Measurements from ENCODE around the gene ABCB6. TPM values are rescaled to one million over a fixed set of nuclear protein-coding genes. Genes with fewer than 3 reads are reported as not detected.

ABCB6 gene
- total RNA-seq, 4 donors from 2014 or later = 18.0 to 42.1 (median 33.3) TPM

- TF ChIP-seq POLR2A (IDR thresholded peaks at IDR 0.05) (no peak), CTCF (IDR thresholded peaks at IDR 0.05) (no peak)
- no peak for DNase-seq
- H3K4me3 ChIP-seq = peak overlapping the region; percentile 65 to 88 (median 76)
Measured at GRCh38 chr2:219244789-219245147, 26.0 kb upstream of the ABCB6 start.

GRCh38 chr2:219243291-219243761, 24.6 kb upstream of the ABCB6 start:
- Histone ChIP-seq H3K4me1 (peaks cover under 1 to 39% (median 23%) of the 10 kb centered on the region in 4 donors), H3K9me3 (no peaks in the 10 kb centered on the region), H3K4me3 (peak overlapping the region in 2 of 4 donors; percentile 33 to 36), H3K36me3 (peaks cover 0 to 8% (median 0%) of the 10 kb centered on the region in 3 donors), H3K27me3 (no peaks in the 10 kb centered on the region), H3K27ac (peak overlapping the region in 2 of 4 donors; percentile 63 to 64)
- peak in 2 of 3 donors; percentile 68 to 80 for DNase-seq
- TF ChIP-seq CTCF (IDR thresholded peaks at IDR 0.05) = no peak
- peak in 1 of 2 donors; percentile 36 for TF ChIP-seq POLR2A (IDR thresholded peaks at IDR 0.05)

More at GRCh38 chr2:219244789-219245147, 26.0 kb upstream of the ABCB6 start:
- Histone ChIP-seq H3K27me3 (no peaks in the 10 kb centered on the region), H3K9me3 (no peaks in the 10 kb centered on the region), H3K36me3 (no peaks in the 10 kb centered on the region), H3K27ac (peak overlapping the region; percentile 86 to 98 (median 92)), H3K4me1 (peaks cover 7 to 54% (median 36%) of the 10 kb centered on the region in 4 donors)

GRCh38 chr2:219234331-219234730, 15.6 kb upstream of the ABCB6 start:
- Histone ChIP-seq H3K9me3 (no peaks in the 10 kb centered on the region), H3K4me3 (no peak overlapping the region), H3K36me3 (peaks cover 0 to 75% (median 0%) of the 10 kb centered on the region in 3 donors), H3K27me3 (no peaks in the 10 kb centered on the region), H3K4me1 (peaks cover 0 to 11% (median 5%) of the 10 kb centered on the region in 4 donors), H3K27ac (no peak overlapping the region)
- no peak for DNase-seq
- no peak for TF ChIP-seq CTCF (IDR thresholded peaks at IDR 0.05)
- TF ChIP-seq POLR2A (IDR thresholded peaks at IDR 0.05) = no peak

- peaks cover 0 to 50% (median 0%) of the 10 kb centered on the region in 3 donors for H3K36me3 ChIP-seq
- H3K4me3 ChIP-seq = peak overlapping the region; percentile 77 to 85 (median 82)
- peak overlapping the region; percentile 88 to 97 (median 94) for H3K27ac ChIP-seq
- H3K9me3 ChIP-seq = no peaks in the 10 kb centered on the region
- DNase-seq = peak; percentile 73 to 81 (median 74)
- peaks cover 0 to 26% (median 18%) of the 10 kb centered on the region in 4 donors for H3K4me1 ChIP-seq
- TF ChIP-seq CTCF (IDR thresholded peaks at IDR 0.05) (no peak), POLR2A (IDR thresholded peaks at IDR 0.05) (no peak)
- H3K27me3 ChIP-seq = no peaks in the 10 kb centered on the region
Measured at GRCh38 chr2:219230059-219230540, 11.3 kb upstream of the ABCB6 start.

- Histone ChIP-seq H3K36me3 (peaks cover 0 to 50% (median 0%) of the 10 kb centered on the region in 3 donors), H3K27me3 (no peaks in the 10 kb centered on the region), H3K27ac (peak within 1 kb of the TSS; percentile 88 to 97 (median 94)), H3K9me3 (no peaks in the 10 kb centered on the region), H3K4me1 (peaks cover 0 to 26% (median 18%) of the 10 kb centered on the region in 4 donors), H3K4me3 (peak within 1 kb of the TSS; percentile 77 to 85 (median 82))
- peak; percentile 98 to 100 (median 99) for DNase-seq
- TF ChIP-seq POLR2A (IDR thresholded peaks at IDR 0.05) (peak; percentile 82 to 91), CTCF (IDR thresholded peaks at IDR 0.05) (peak in 3 of 6 experiments; percentile 8 to 16 (median 16))
Measured at GRCh38 chr2:219229305-219230058, 10.7 kb upstream of the ABCB6 start, which contains the start of the genes ANKZF1 and ATG9A. TSS of gene ANKZF1 (plus strand) at chr2:219229806. CDS start at chr2:219230258, 452 bp downstream. TSS of gene ATG9A (minus strand) at chr2:219229636. CDS start at chr2:219228024, 1,612 bp downstream.

All from Peyer's patch (tissue), 4 donors.